K562 (cell line): ENCODE results near the gene TTC19. TPM values are rescaled to one million over a fixed set of nuclear protein-coding genes. Genes with fewer than 3 reads are reported as not detected.
A peak's percentile ranks its signal among the peaks of the same experiment; 100 is the strongest.

Source experiments
- ATF1 ChIP-seq, 2 experiments: fragments of 450-650 bp in 1 of 2; IDR thresholded peaks; 2 replicates each; pipeline ENCODE4 v1.6.1; 2016; ENCODE audit warnings: missing compliant biosample characterization in 1 of 2, missing genetic modification characterization in 1 of 2
- C11orf30 ChIP-seq: fragments of 450-650 bp; IDR thresholded peaks from 2 replicates; pipeline ENCODE4 v1.6.1; 2016; ENCODE audit warnings: low read depth, mild to moderate bottlenecking
- CBX2 ChIP-seq: fragments of 200-600 bp; sonication (generic); IDR thresholded peaks from one replicate; pipeline ENCODE4 v1.6.1; 2012; ENCODE audit warnings: mild to moderate bottlenecking, low read length, inconsistent platforms; ENCODE audit not compliant: insufficient read depth, poor library complexity, severe bottlenecking
- MAFF ChIP-seq: IDR thresholded peaks from 2 replicates; pipeline ENCODE4 v1.6.1; 2012; ENCODE audit warnings: low read length, improper control_type of control experiment
- MEF2A ChIP-seq: IDR thresholded peaks from 2 replicates; pipeline ENCODE4 v1.6.1; 2011; ENCODE audit warnings: low read depth, mild to moderate bottlenecking, low read length, moderate library complexity; ENCODE audit not compliant: control insufficient read depth
- NFE2 ChIP-seq: IDR thresholded peaks from 2 replicates; pipeline ENCODE4 v1.6.1; 2014; ENCODE audit warnings: antibody characterized with exemption, low read depth
- RBM22 ChIP-seq: fragments of 200-400 bp; formaldehyde crosslinking; IDR thresholded peaks from 2 replicates; pipeline ENCODE4 v1.6.1; 2018; ENCODE audit warnings: low read length, low read depth; ENCODE audit not compliant: poor library complexity, severe bottlenecking
- SIRT6 ChIP-seq: IDR thresholded peaks from one replicate; pipeline ENCODE4 v1.6.1; 2012; ENCODE audit warnings: low read depth, mild to moderate bottlenecking, control low read depth, inconsistent platforms, low read length, moderate library complexity
- SP2 ChIP-seq: IDR thresholded peaks from 2 replicates; pipeline ENCODE4 v1.6.1; 2011; ENCODE audit warnings: mild to moderate bottlenecking, low read depth, low read length, moderate library complexity; ENCODE audit not compliant: poor library complexity, severe bottlenecking; ENCODE audit errors: extremely low read depth
- polyA plus RNA-seq, 8 experiments: library from polyadenylated mRNA; depleted of rRNA in 4 of 8; stranded (reverse) in 5 of 8; unstranded in 3 of 8; fragments of >200 nt; fragmentation: Nextera tagmentation in 2 of 8; fragmentation: Illumina TruSeq in 1 of 8; extraction: Ambion mirVana in 2 of 8; extraction: Trizol in 1 of 8; gene quantifications; 2 replicates each; pipeline versions ENCODE4 v1.2.1 to v1.2.3, GENCODE V29; 2011 to 2014; ENCODE audit warnings: inconsistent platforms in 1 of 8, missing spikeins in 1 of 8
- total RNA-seq, 7 experiments: library from RNA; depleted of rRNA in 6 of 7; stranded (reverse); fragments of >200 nt in 6 of 7; fragmentation: Illumina TruSeq in 2 of 7; extraction: Trizol in 2 of 7; gene quantifications; 2 replicates each; pipeline versions ENCODE4 v1.2.1 to v1.2.3, GENCODE V29; 2011 to 2021; ENCODE audit warnings: low replicate concordance in 1 of 7
- TF ChIP-seq, protein P1 (sequence below): fragments of 450-650 bp; formaldehyde crosslinking; IDR thresholded peaks from 2 replicates; pipeline ENCODE4 v1.4.0; 2022; ENCODE audit warnings: missing genetic modification characterization
- TF ChIP-seq, protein P2 (sequence below): fragments of 450-650 bp; IDR thresholded peaks from 2 replicates; pipeline ENCODE4 v1.6.1; 2016; ENCODE audit warnings: low read depth

Gene TTC19
- total and polyA plus RNA-seq, 9 of the 15 experiments (the other 6 are each of a cell fraction or from before 2014, with no cell fraction given): 8.1 to 60.8 (median 25.3) TPM

DNA sequence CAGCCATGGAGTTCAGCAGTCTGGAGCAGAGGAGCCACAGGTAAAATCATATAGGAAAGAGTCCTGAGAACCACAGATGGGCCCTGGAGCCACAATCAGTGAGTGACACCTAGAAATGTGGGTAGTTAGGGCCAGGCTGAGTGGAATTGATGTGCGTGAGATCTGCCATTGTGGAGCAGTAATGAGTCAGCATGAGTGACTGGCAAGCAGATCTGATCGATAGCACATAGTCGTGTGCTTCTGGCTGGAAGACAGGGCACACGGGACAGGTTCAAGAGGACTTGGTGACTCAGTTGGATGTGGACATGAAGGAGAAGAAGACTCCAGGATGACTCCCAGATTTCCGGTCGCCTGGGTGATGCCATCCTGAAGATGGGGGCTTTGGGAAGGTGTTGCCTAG is 42.4 kb upstream of the TTC19 start (continued):
- TF ChIP-seq SP2: no peak
- TF ChIP-seq CBX2: no peak
- TF ChIP-seq MEF2A: no peak
- TF ChIP-seq, protein P1, sequence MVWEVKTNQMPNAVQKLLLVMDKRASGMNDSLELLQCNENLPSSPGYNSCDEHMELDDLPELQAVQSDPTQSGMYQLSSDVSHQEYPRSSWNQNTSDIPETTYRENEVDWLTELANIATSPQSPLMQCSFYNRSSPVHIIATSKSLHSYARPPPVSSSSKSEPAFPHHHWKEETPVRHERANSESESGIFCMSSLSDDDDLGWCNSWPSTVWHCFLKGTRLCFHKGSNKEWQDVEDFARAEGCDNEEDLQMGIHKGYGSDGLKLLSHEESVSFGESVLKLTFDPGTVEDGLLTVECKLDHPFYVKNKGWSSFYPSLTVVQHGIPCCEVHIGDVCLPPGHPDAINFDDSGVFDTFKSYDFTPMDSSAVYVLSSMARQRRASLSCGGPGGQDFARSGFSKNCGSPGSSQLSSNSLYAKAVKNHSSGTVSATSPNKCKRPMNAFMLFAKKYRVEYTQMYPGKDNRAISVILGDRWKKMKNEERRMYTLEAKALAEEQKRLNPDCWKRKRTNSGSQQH (CRISPR knock-in tag): no peak
- no peak for TF ChIP-seq SIRT6
- TF ChIP-seq ATF1 (CRISPR knock-in tag; IDR thresholded peaks at IDR 0.05): no peak
- 0 out of 2 replicates have a peak, but pooled peaks have one; percentile 9 for TF ChIP-seq ATF1 (tag; IDR thresholded peaks at IDR 0.05)
- TF ChIP-seq MAFF: peak; percentile 54; the same call in 1 of the 2 replicates
- TF ChIP-seq NFE2: peak; percentile 79
- TF ChIP-seq, protein P2, sequence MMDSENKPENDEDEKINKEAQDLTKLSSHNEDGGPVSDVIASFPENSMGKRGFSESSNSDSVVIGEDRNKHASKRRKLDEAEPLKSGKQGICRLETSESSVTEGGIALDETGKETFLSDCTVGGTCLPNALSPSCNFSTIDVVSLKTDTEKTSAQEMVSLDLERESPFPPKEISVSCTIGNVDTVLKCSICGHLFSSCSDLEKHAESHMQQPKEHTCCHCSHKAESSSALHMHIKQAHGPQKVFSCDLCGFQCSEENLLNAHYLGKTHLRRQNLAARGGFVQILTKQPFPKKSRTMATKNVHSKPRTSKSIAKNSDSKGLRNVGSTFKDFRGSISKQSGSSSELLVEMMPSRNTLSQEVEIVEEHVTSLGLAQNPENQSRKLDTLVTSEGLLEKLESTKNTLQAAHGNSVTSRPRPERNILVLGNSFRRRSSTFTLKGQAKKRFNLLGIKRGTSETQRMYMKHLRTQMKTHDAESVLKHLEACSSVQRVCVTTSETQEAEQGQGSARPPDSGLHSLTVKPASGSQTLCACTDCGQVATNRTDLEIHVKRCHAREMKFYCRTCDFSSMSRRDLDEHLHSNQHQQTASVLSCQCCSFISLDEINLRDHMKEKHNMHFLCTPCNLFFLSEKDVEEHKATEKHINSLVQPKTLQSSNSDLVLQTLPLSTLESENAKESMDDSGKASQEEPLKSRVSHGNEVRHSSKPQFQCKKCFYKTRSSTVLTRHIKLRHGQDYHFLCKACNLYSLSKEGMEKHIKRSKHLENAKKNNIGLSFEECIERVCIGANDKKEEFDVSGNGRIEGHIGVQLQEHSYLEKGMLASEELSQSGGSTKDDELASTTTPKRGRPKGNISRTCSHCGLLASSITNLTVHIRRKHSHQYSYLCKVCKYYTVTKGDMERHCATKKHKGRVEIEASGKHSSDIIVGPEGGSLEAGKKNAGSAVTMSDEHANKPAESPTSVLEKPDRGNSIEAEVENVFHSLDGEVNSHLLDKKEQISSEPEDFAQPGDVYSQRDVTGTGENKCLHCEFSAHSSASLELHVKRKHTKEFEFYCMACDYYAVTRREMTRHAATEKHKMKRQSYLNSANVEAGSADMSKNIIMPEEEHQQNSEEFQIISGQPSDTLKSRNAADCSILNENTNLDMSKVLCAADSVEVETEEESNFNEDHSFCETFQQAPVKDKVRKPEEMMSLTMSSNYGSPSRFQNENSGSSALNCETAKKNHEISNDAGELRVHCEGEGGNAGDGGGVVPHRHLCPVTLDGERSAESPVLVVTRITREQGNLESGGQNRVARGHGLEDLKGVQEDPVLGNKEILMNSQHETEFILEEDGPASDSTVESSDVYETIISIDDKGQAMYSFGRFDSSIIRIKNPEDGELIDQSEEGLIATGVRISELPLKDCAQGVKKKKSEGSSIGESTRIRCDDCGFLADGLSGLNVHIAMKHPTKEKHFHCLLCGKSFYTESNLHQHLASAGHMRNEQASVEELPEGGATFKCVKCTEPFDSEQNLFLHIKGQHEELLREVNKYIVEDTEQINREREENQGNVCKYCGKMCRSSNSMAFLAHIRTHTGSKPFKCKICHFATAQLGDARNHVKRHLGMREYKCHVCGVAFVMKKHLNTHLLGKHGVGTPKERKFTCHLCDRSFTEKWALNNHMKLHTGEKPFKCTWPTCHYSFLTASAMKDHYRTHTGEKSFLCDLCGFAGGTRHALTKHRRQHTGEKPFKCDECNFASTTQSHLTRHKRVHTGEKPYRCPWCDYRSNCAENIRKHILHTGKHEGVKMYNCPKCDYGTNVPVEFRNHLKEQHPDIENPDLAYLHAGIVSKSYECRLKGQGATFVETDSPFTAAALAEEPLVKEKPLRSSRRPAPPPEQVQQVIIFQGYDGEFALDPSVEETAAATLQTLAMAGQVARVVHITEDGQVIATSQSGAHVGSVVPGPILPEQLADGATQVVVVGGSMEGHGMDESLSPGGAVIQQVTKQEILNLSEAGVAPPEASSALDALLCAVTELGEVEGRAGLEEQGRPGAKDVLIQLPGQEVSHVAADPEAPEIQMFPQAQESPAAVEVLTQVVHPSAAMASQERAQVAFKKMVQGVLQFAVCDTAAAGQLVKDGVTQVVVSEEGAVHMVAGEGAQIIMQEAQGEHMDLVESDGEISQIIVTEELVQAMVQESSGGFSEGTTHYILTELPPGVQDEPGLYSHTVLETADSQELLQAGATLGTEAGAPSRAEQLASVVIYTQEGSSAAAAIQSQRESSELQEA: no peak
- no peak for TF ChIP-seq RBM22
- peak; percentile 49 for TF ChIP-seq C11orf30
